H9 (cell line): ENCODE measurements around the gene STYXL1. TPM values are rescaled to one million over a fixed set of nuclear protein-coding genes. Genes with fewer than 3 reads are reported as not detected.

ENCODE experiments used
- DNase-seq: peaks from one replicate; pipeline ENCODE4 v3.0.0-alpha.2; 2017
- H2AFZ ChIP-seq: one replicate; pipeline ENCODE4 v1.6.1; 2013; ENCODE audit warnings: mild to moderate bottlenecking, low read length, control low read depth, moderate library complexity
- H2AK5ac ChIP-seq: 2 replicates; pipeline ENCODE4 v1.6.1; 2013; ENCODE audit warnings: low read length, control low read depth, mixed read lengths; ENCODE audit not compliant: insufficient read length
- H2BK120ac ChIP-seq: one replicate; pipeline ENCODE4 v1.6.1; 2013; ENCODE audit warnings: low read depth, mild to moderate bottlenecking, low read length, control low read depth, inconsistent platforms; ENCODE audit not compliant: poor library complexity, severe bottlenecking
- H2BK12ac ChIP-seq: 2 replicates; pipeline ENCODE4 v1.6.1; 2013; ENCODE audit warnings: low read length, control low read depth, mixed read lengths, low read depth; ENCODE audit not compliant: insufficient read length
- H2BK15ac ChIP-seq: 2 replicates; pipeline ENCODE4 v1.6.1; 2013; ENCODE audit warnings: low read depth, low read length, control low read depth
- H2BK20ac ChIP-seq: one replicate; pipeline ENCODE4 v1.6.1; 2013; ENCODE audit warnings: low read depth, mild to moderate bottlenecking, low read length, control low read depth, inconsistent platforms; ENCODE audit not compliant: poor library complexity, severe bottlenecking
- H2BK5ac ChIP-seq: 2 replicates; pipeline ENCODE4 v1.6.1; 2013; ENCODE audit warnings: low read length, control low read depth, mixed read lengths; ENCODE audit not compliant: insufficient read length
- H3K14ac ChIP-seq: 2 replicates; pipeline ENCODE4 v1.6.1; 2013; ENCODE audit warnings: low read length, control low read depth; ENCODE audit not compliant: insufficient read depth
- H3K18ac ChIP-seq: 2 replicates; pipeline ENCODE4 v1.6.1; 2013; ENCODE audit warnings: low read depth, mild to moderate bottlenecking, mixed read lengths, low read length, control low read depth; ENCODE audit not compliant: insufficient read length
- H3K23ac ChIP-seq: 2 replicates; pipeline ENCODE4 v1.6.1; 2013; ENCODE audit warnings: low read length, control low read depth, mixed read lengths, low read depth; ENCODE audit not compliant: insufficient read length
- H3K23me2 ChIP-seq: 2 replicates; pipeline ENCODE4 v1.6.1; 2013; ENCODE audit warnings: low read depth, mild to moderate bottlenecking, mixed read lengths, low read length, control low read depth; ENCODE audit not compliant: insufficient read length, poor library complexity, severe bottlenecking
- H3K27ac ChIP-seq: 2 replicates; pipeline ENCODE4 v1.5.1; 2013; ENCODE audit warnings: low read length, control low read depth, mixed read lengths, low read depth; ENCODE audit not compliant: insufficient read length
- H3K27me3 ChIP-seq: 2 replicates; pipeline ENCODE4 v1.6.1; 2013; ENCODE audit warnings: low read length, control low read depth, inconsistent platforms; ENCODE audit not compliant: insufficient read depth
- H3K4ac ChIP-seq: 2 replicates; pipeline ENCODE4 v1.6.1; 2013; ENCODE audit warnings: low read depth, mild to moderate bottlenecking, control low read depth, inconsistent platforms, low read length, moderate library complexity
- H3K4me1 ChIP-seq: 2 replicates; pipeline ENCODE4 v1.6.1; 2013; ENCODE audit warnings: low read length, control low read depth, inconsistent platforms; ENCODE audit not compliant: insufficient read depth
- H3K4me2 ChIP-seq: 2 replicates; pipeline ENCODE4 v1.6.1; 2013; ENCODE audit warnings: low read length, control low read depth, mixed read lengths; ENCODE audit not compliant: insufficient read length, insufficient read depth
- H3K56ac ChIP-seq: 2 replicates; pipeline ENCODE4 v1.6.1; 2013; ENCODE audit warnings: low read depth, mild to moderate bottlenecking, mixed read lengths, low read length, control low read depth; ENCODE audit not compliant: insufficient read length
- H3K79me1 ChIP-seq: 2 replicates; pipeline ENCODE4 v1.6.1; 2013; ENCODE audit warnings: low read depth, mild to moderate bottlenecking, moderate library complexity, low read length, control low read depth, inconsistent platforms; ENCODE audit not compliant: insufficient read depth, poor library complexity, severe bottlenecking
- H3K79me2 ChIP-seq: 2 replicates; pipeline ENCODE4 v1.6.1; 2013; ENCODE audit warnings: low read length, control low read depth, inconsistent platforms; ENCODE audit not compliant: insufficient read depth
- H3K9ac ChIP-seq: 2 replicates; pipeline ENCODE4 v1.6.1; 2013; ENCODE audit warnings: low read length, control low read depth, mixed read lengths; ENCODE audit not compliant: insufficient read length; ENCODE audit errors: extremely low read depth
- H3K9me3 ChIP-seq: one replicate; pipeline ENCODE4 v1.6.1; 2013; ENCODE audit warnings: low read depth, low read length, inconsistent platforms; ENCODE audit not compliant: control insufficient read depth
- H3T11ph ChIP-seq: one replicate; pipeline ENCODE4 v1.6.1; 2013; ENCODE audit warnings: mild to moderate bottlenecking, low read length, control low read depth, inconsistent platforms
- H4K20me1 ChIP-seq: one replicate; pipeline ENCODE4 v1.6.1; 2013; ENCODE audit not compliant: control insufficient read depth, insufficient read length, insufficient read depth
- H4K5ac ChIP-seq: 2 replicates; pipeline ENCODE4 v1.6.1; 2013; ENCODE audit warnings: low read depth, mild to moderate bottlenecking, mixed read lengths, low read length, control low read depth; ENCODE audit not compliant: insufficient read length
- H4K8ac ChIP-seq: replicated peaks from 2 replicates; pipeline ENCODE4 v1.6.1; 2013; ENCODE audit warnings: low read length, control low read depth, mixed read lengths, low read depth; ENCODE audit not compliant: insufficient read length
- H4K91ac ChIP-seq: 2 replicates; pipeline ENCODE4 v1.6.1; 2013; ENCODE audit warnings: low read depth, mild to moderate bottlenecking, moderate library complexity, mixed read lengths, low read length, control low read depth; ENCODE audit not compliant: insufficient read length
- H3K27ac Mint-ChIP-seq, 3 experiments: 2 replicates in 2 of 3; 3 replicates in 1 of 3; pipeline ENCODE4 v1.8.0; 2020 to 2021; ENCODE audit warnings: mixed read lengths in 3 of 3, mild to moderate bottlenecking in 1 of 3, moderate library complexity in 1 of 3
- H3K27me3 Mint-ChIP-seq: 2 replicates; pipeline ENCODE4 v1.8.0; 2021; ENCODE audit warnings: low read depth, mild to moderate bottlenecking, moderate library complexity, mixed read lengths
- H3K36me3 Mint-ChIP-seq, 3 experiments: 2 replicates in 2 of 3; 3 replicates in 1 of 3; pipeline ENCODE4 v1.8.0; 2020 to 2021; ENCODE audit warnings: low read depth in 3 of 3, mixed read lengths in 3 of 3; ENCODE audit not compliant: insufficient read depth in 1 of 3
- H3K4me1 Mint-ChIP-seq, 2 experiments: 2 replicates each; pipeline ENCODE4 v1.8.0; 2020; ENCODE audit warnings: mixed read lengths in 2 of 2
- H3K4me3 Mint-ChIP-seq, 2 experiments: 2 replicates in 1 of 2; 3 replicates in 1 of 2; pipeline ENCODE4 v1.8.0; 2020 to 2021; ENCODE audit warnings: mild to moderate bottlenecking in 2 of 2, mixed read lengths in 2 of 2, moderate library complexity in 1 of 2
- H3K9me3 Mint-ChIP-seq, 2 experiments: 2 replicates in 1 of 2; 3 replicates in 1 of 2; pipeline ENCODE4 v1.8.0; 2020; ENCODE audit warnings: mild to moderate bottlenecking in 2 of 2, mixed read lengths in 2 of 2, moderate library complexity in 1 of 2
- CTCF ChIP-seq: fragments of 200-600 bp; sonication (generic); conservative IDR thresholded peaks from 3 replicates; pipeline ENCODE4 v1.8.0; 2021; ENCODE audit warnings: antibody characterized with exemption, mild to moderate bottlenecking
- WGBS: extraction: QIAGEN DNeasy Blood & Tissue Kit; methylation state at CpG from one replicate; pipeline ENCODE4 v1.1.7; 2013; ENCODE audit warnings: missing lambda C conversion rate, low lambda C conversion rate, mixed read lengths; ENCODE audit not compliant: insufficient read length; ENCODE audit errors: extremely low coverage; 5-methylcytosine and 5-hydroxymethylcytosine counted together
- total RNA-seq: library from RNA; stranded (reverse); gene quantifications from 2 replicates; pipeline ENCODE4 v1.2.1, GENCODE V29; 2021

STYXL1 gene
- total RNA-seq, 1 experiment from 2014 or later, result 38.7 TPM

- Histone ChIP-seq H2BK15ac (no peak overlapping the region), H3K27ac (no peak overlapping the region), H3K18ac (no peak overlapping the region), H3K9ac (no peak overlapping the region), H3K4me2 (no peak overlapping the region), H3T11ph (no peak overlapping the region), H3K56ac (no peak overlapping the region), H3K4me1 (peaks cover 8% of the 10 kb centered on the region; the same call in 1 of the 2 replicates), H3K4ac (no peak overlapping the region), H3K23me2 (no peaks in the 10 kb centered on the region), H3K9me3 (no peaks in the 10 kb centered on the region), H3K14ac (no peak overlapping the region), H2AFZ (no peak overlapping the region), H3K79me1 (no peaks in the 10 kb centered on the region), H4K8ac (no peak overlapping the region), H3K27me3 (no peaks in the 10 kb centered on the region), H4K20me1 (peaks cover 2% of the 10 kb centered on the region), H2BK20ac (no peak overlapping the region), H2BK5ac (no peak overlapping the region), H2AK5ac (no peak overlapping the region), H4K5ac (no peak overlapping the region), H3K23ac (no peak overlapping the region), H2BK120ac (no peak overlapping the region), H3K79me2 (no peaks in the 10 kb centered on the region), H4K91ac (no peak overlapping the region), H2BK12ac (no peak overlapping the region)
- Mint-ChIP-seq H3K27ac (peak overlapping the region in 1 of 3 experiments; percentile 96; a peak in 1 of 7 replicates), H3K4me1 (peaks cover 17 to 27% of the 10 kb centered on the region in 2 experiments), H3K27me3 (no peaks in the 10 kb centered on the region; the same call in 1 of the 2 replicates), H3K4me3 (no peak overlapping the region), H3K9me3 (no peaks in the 10 kb centered on the region; a peak in 1 of 5 replicates), H3K36me3 (peaks cover 16 to 41% (median 30%) of the 10 kb centered on the region in 3 experiments)
- TF ChIP-seq CTCF, result no peak
- no peak for DNase-seq
- WGBS, result no CpG with 5 or more reads among the region's 20 CpGs
Observed at GRCh38 chr7:75986147-75986781, 61.5 kb downstream of the STYXL1 start.
